Measurements from ENCODE around the gene FREY1.

DNA sequence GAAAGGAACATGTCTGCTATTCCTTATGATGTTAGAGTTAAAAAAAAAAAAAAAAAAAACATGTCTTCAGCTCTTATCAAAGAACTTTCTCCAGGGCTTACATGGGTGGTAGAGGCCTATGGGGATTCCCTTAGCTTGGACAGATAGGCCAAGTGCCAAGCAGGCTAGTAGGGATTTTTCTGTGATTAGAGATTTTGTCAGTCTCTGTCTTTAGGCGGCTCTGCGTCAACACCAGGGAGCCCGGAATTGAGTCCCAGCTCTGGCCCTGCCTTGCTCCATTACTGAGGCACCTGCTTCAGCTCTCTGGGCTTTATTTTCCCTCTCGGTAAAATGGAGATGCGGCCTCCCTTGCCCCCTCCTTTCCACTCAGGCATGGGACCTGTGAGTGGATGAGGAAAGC is 46.7 kb downstream of the FREY1 start:
- TF ChIP-seq POLR2AphosphoS5 (IDR thresholded peaks at IDR 0.05; ENCODE audit: insufficient read depth, low read depth, low read length) (no peak), CTCF (IDR thresholded peaks at IDR 0.05; ENCODE audit: extremely low read depth in 1 of 2, insufficient read depth in 1 of 2, low read depth in 1 of 2, low read length in 2 of 2) (no peak)
